Measurements from ENCODE around the gene SYCP3. TPM values are rescaled to one million over a fixed set of nuclear protein-coding genes. Genes with fewer than 3 reads are reported as not detected.

SYCP3 gene
- total RNA-seq, 1 experiment from 2014 or later: 0.31 TPM

DNA sequence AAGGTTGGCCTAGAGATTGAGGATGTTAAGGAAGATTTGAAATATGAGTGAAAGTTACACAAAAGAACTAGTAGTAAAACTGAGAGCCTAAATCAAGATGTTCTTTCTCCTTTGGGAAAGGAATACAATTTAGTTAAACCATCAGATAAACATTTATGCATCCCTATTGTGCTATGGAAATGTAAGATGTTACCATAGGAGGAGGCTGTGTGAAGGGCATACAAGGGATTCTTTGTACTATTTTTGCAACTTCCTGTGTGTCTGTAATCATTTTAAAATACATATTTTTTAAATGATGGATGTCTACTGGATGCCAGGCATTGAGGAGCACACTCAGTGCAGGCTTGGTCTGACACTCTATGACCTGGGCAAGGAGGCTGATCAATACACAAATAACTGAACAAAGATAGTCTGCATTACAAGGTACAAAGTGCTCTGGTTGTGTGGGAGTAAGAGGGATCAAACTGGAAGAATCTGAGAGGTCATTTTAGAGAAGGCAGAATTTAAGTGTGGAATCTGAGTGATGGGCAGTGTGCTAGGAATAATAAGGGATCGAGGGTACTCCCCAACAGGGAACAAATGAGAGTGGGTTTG lies 47.7 kb downstream of the SYCP3 start:
- H2BK5ac ChIP-seq (ENCODE audit: insufficient read length, low read length): no peak overlapping the region
- Mint-ChIP-seq H3K27ac (no peak overlapping the region), H3K27me3 (ENCODE audit: low read depth) (peaks cover 18% of the 10 kb centered on the region), H3K4me3 (no peak overlapping the region), H3K9me3 (no peaks in the 10 kb centered on the region), H3K4me1 (peaks cover 3% of the 10 kb centered on the region in 2 experiments), H3K36me3 (ENCODE audit: insufficient read depth in 1 of 3, low read depth in 3 of 3) (no peaks in the 10 kb centered on the region)
- H3K9me3 ChIP-seq (ENCODE audit: control insufficient read depth, low read depth, low read length): no peaks in the 10 kb centered on the region
- no peak overlapping the region for H3K27ac ChIP-seq (ENCODE audit: insufficient read length, low read depth, low read length)
- H3K27me3 ChIP-seq (ENCODE audit: insufficient read depth, low read length): peaks cover 6% of the 10 kb centered on the region; the same call in 1 of the 2 replicates
- no peak overlapping the region for H3T11ph ChIP-seq (ENCODE audit: low read length)
- H3K79me1 ChIP-seq (ENCODE audit: insufficient read depth, low read depth, low read length, poor library complexity, severe bottlenecking): no peaks in the 10 kb centered on the region
- no peak for DNase-seq
- no peak overlapping the region for H3K4ac ChIP-seq (ENCODE audit: low read depth, low read length)
- H4K5ac ChIP-seq (ENCODE audit: insufficient read length, low read depth, low read length): no peak overlapping the region
- TF ChIP-seq, protein P1, sequence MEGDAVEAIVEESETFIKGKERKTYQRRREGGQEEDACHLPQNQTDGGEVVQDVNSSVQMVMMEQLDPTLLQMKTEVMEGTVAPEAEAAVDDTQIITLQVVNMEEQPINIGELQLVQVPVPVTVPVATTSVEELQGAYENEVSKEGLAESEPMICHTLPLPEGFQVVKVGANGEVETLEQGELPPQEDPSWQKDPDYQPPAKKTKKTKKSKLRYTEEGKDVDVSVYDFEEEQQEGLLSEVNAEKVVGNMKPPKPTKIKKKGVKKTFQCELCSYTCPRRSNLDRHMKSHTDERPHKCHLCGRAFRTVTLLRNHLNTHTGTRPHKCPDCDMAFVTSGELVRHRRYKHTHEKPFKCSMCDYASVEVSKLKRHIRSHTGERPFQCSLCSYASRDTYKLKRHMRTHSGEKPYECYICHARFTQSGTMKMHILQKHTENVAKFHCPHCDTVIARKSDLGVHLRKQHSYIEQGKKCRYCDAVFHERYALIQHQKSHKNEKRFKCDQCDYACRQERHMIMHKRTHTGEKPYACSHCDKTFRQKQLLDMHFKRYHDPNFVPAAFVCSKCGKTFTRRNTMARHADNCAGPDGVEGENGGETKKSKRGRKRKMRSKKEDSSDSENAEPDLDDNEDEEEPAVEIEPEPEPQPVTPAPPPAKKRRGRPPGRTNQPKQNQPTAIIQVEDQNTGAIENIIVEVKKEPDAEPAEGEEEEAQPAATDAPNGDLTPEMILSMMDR (conservative IDR thresholded peaks at IDR 0.05): no peak
- H3K18ac ChIP-seq (ENCODE audit: insufficient read length, low read depth, low read length): no peak overlapping the region
- no peak overlapping the region for H2AK5ac ChIP-seq (ENCODE audit: insufficient read length, low read length)
- no peak overlapping the region for H3K4me2 ChIP-seq (ENCODE audit: insufficient read depth, insufficient read length, low read length)
- no peak overlapping the region for H2BK15ac ChIP-seq (ENCODE audit: low read depth, low read length)
- H3K23me2 ChIP-seq (ENCODE audit: insufficient read length, low read depth, low read length, poor library complexity, severe bottlenecking): peaks cover under 1% of the 10 kb centered on the region
- no peak overlapping the region for H2AFZ ChIP-seq (ENCODE audit: low read length)
- H4K8ac ChIP-seq (replicated peaks; ENCODE audit: insufficient read length, low read depth, low read length): no peak overlapping the region
- no peaks in the 10 kb centered on the region for H4K20me1 ChIP-seq (ENCODE audit: control insufficient read depth, insufficient read depth, insufficient read length)
- H4K91ac ChIP-seq (ENCODE audit: insufficient read length, low read depth, low read length): no peak overlapping the region
- H3K9ac ChIP-seq (ENCODE audit: extremely low read depth, insufficient read length, low read length): no peak overlapping the region
- H2BK20ac ChIP-seq (ENCODE audit: low read depth, low read length, poor library complexity, severe bottlenecking): no peak overlapping the region
- no peak overlapping the region for H3K56ac ChIP-seq (ENCODE audit: insufficient read length, low read depth, low read length)
- H3K23ac ChIP-seq (ENCODE audit: insufficient read length, low read depth, low read length): no peak overlapping the region
- no peak overlapping the region for H3K14ac ChIP-seq (ENCODE audit: insufficient read depth, low read length)
- H2BK12ac ChIP-seq (ENCODE audit: insufficient read length, low read depth, low read length): no peak overlapping the region
- no CpG with 5 or more reads among the region's 1 CpG for WGBS (ENCODE audit: extremely low coverage, insufficient read length, low lambda C conversion rate)
- H2BK120ac ChIP-seq (ENCODE audit: low read depth, low read length, poor library complexity, severe bottlenecking): no peak overlapping the region
- H3K4me1 ChIP-seq (ENCODE audit: insufficient read depth, low read length): peaks cover 1% of the 10 kb centered on the region; the same call in 1 of the 2 replicates
- H3K79me2 ChIP-seq (ENCODE audit: insufficient read depth, low read length): no peaks in the 10 kb centered on the region
